ENCODE results near the gene KLF13. TPM values are rescaled to one million over a fixed set of nuclear protein-coding genes. Genes with fewer than 3 reads are reported as not detected.
A peak's percentile ranks its signal among the peaks of the same experiment; 100 is the strongest.

KLF13 gene
- total and polyA plus RNA-seq, 8 donors: 12.3 to 57.1 (median 32.6) TPM

GRCh38 chr15:31285772-31286261, 40.8 kb upstream of the KLF13 start:
- H3K9me3 ChIP-seq: no peaks in the 10 kb centered on the region
- H3K36me3 ChIP-seq: no peaks in the 10 kb centered on the region
- intact Hi-C loops (cut with DNase I): no loop called here
- H3K4me3 ChIP-seq: no peak overlapping the region
- WGBS, 2 donors: 31 to 32% methylated on average over 1 of the region's 1 CpG
- no peak for ATAC-seq
- FAIRE-seq: no peak
- no peak for TF ChIP-seq CTCF (IDR thresholded peaks at IDR 0.05)
- H3K4me1 ChIP-seq: no peaks in the 10 kb centered on the region
- H3K27me3 ChIP-seq: no peaks in the 10 kb centered on the region
- H3K27ac ChIP-seq: no peak overlapping the region
- DNase-seq: no peak

GRCh38 chr15:31291048-31291578, 35.5 kb upstream of the KLF13 start:
- FAIRE-seq (no peak), DNase-seq (no peak), ATAC-seq (no peak)
- Histone ChIP-seq H3K9me3 (no peaks in the 10 kb centered on the region), H3K27me3 (no peaks in the 10 kb centered on the region), H3K36me3 (no peaks in the 10 kb centered on the region), H3K4me1 (peaks cover 0 to 2% (median 0%) of the 10 kb centered on the region in 3 donors), H3K4me3 (no peak overlapping the region), H3K27ac (no peak overlapping the region)
- intact Hi-C loops (cut with DNase I): no loop called here
- WGBS, 2 donors: 73 to 78% methylated on average over 3 of the region's 3 CpGs
- no peak for TF ChIP-seq CTCF (IDR thresholded peaks at IDR 0.05)

- ATAC-seq (no peak), DNase-seq (no peak), FAIRE-seq (no peak)
- Histone ChIP-seq H3K27me3 (no peaks in the 10 kb centered on the region), H3K9me3 (no peaks in the 10 kb centered on the region), H3K4me1 (peaks cover 0 to 16% (median 5%) of the 10 kb centered on the region in 3 donors), H3K4me3 (no peak overlapping the region), H3K27ac (peak overlapping the region in 3 of 4 donors; percentile 5 to 34 (median 18)), H3K36me3 (no peaks in the 10 kb centered on the region)
- WGBS, 2 donors: 66 to 88% methylated on average over 3 of the region's 3 CpGs
- no peak for TF ChIP-seq CTCF (IDR thresholded peaks at IDR 0.05)
- intact Hi-C loops (cut with DNase I): no loop called here
These were observed 34.1 kb upstream of the KLF13 start for GRCh38 chr15:31292391-31293015.

GRCh38 chr15:31293655-31294054, 33.0 kb upstream of the KLF13 start:
- peaks cover 0 to 16% (median 12%) of the 10 kb centered on the region in 3 donors for H3K4me1 ChIP-seq
- no peak for FAIRE-seq

More at GRCh38 chr15:31293655-31294054, 33.0 kb upstream of the KLF13 start:
- ATAC-seq (no peak), DNase-seq (no peak)
- Histone ChIP-seq H3K9me3 (no peaks in the 10 kb centered on the region), H3K27ac (no peak overlapping the region), H3K36me3 (no peaks in the 10 kb centered on the region), H3K4me3 (no peak overlapping the region), H3K27me3 (no peaks in the 10 kb centered on the region)
- intact Hi-C loops (cut with DNase I): no loop called here
- WGBS, 2 donors: 81% methylated on average over 3 of the region's 3 CpGs
- no peak for TF ChIP-seq CTCF (IDR thresholded peaks at IDR 0.05)

All from pancreas (tissue), 10 donors.